RPMI8226 (cell line): ENCODE data around the gene TSKS.
"Not testable (repeated sequence)": the region's sequence is repeated elsewhere in the genome, so short reads cannot be mapped to it uniquely, and the experiment has no call there.

Source experiments
- DNase-seq: peaks from one replicate; pipeline ENCODE4 v3.0.0-alpha.2; 2015

TSKS gene

DNA sequence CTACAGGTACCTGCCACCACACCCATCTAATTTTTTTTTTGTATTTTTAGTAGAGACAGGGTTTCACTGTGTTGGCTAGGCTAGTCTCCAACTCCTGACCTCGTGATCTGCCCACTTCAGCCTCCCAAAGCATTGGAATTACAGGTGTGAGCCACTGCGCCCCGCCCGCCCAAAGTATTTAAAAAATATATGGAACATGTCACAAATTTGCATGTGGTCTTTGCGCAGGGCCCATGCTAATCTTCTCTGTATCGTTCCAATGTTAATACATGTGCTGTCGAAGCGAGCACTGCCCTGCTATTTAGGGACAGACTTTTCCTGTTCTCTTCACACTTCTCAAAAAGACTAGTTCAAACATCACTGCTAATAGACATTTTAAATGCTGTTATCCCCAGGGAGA is 1.2 kb upstream of the TSKS start:
- DNase-seq: no peak

DNA sequence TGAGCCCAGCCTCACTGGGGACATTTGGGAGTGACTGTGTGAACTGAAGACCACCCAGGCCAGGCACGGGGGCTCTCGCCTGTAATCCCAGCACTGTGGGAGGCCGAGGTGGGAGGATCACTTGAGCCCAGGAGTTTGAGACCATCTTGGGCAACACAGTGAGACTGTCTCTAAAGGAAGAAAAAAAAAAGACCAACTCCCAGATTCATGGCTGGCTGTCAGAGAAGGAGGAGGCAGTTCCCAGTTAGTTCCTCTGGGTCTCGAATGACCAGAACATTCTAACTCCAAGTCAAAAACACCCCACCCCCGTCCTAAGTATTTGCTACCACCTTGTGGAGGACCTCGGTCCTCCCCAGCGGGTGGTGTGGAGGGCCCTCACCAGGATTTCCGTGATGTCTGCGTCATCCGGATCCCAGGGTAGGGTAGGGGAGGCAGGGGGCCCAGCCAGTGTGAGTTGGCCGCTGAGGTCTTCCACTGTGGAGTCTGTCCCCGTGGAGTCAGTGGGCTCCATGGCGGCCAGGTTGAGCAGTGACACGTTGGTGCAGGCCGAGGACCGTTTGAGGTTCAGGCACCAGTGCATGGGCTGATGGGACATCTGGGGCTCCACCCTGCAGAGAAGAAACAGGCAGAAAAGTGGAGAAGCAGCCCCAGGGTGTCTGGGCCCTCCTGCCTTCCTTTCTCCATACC is 1.3 kb downstream of the TSKS start:
- no peak for DNase-seq

DNA sequence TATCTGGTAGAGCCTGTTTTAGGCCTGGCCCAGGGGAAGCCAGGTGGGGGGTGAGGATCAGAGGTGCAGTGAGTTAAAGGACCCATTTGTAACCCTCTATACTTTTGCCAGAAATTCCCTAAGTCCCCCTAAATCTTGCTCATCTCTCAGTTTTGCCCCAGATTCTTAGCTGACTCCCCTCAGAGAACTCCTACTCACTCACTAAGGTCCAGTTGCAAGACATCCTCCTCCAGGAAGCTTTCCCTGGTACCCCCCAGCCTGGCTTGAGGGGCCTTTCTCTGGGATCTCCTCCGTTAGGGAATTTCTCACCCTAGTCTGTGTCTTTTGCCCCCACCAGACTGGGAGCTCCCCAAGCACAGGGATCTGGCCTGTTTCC is 1.9 kb downstream of the TSKS start:
- no peak for DNase-seq

DNA sequence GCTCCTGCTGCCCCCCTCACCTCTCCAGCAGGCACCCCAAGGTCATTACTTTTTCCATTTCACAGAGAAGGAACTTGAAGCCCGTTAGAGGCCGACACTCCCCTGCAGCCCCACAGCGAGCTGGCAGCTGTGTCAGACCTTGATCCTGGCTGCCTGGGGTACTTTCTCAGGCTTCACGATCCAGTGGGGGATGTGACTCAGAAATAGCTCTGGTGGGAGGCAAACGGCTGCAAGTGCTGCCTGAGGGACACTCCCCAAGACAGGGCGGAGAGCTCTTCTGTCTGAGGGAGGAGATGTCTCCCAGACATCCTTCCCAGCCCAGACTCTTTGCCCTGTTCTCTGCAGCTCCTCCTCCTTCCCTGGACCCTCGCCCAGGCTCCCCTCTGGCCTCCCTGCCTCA is 4.8 kb downstream of the TSKS start:
- DNase-seq: no peak

DNA sequence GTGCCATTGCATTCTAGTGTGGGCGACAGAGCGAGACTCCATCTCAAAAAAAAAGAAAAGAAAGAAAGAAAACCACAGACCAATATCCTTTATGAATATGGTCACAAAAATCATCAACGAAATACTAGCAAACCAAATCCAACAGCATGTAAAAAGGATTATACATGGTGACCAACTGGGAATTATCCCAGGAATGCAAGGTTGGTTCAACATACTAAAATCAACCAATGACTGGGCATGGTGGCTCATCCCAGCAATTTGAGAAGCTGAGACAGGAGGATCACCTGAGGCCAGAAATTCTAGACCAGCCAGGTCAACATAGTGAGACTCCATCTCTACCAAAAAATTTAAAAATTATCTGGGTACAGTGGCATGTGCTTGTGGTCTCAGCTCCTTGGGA is 7.2 kb downstream of the TSKS start:
- DNase-seq: no peak

DNA sequence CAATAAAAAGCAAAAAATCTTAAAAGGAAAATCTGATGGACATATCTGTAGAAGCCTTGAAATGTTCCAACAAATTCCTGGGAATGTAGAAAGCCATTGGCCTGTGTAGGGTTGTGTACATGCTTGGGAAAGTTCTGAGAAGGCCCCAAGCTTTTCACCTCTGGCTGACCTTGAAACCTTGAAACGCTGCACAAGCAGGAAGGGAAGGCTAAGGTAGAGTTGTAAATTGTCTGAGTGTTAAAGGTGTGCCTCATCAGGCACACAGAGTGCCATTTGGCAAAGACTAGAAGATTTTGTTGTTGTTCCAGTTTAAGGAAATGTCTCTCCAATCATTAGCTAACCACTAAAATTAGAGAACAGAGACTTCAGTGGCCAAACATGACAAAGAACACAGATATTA is 10.4 kb downstream of the TSKS start:
- DNase-seq: no peak

DNA sequence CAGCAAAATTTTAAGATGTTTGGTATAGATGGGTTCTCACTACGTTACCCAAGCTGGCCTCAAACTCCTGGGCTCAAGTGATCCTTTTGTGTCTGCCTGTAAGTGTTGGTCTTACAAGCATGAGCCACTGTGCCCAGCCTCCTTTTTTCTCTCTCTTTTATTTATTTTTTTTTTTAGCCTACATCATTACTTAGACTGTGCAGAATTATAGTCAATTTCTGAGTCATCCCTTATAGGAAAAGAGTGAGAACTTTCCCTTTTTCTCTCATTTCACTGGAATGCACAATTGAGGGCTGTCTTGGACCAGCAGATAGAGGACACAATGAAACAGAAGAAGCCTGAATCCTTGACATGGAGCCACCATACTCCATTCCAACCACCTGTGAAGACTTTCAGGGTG is 13.3 kb downstream of the TSKS start:
- DNase-seq: no peak

DNA sequence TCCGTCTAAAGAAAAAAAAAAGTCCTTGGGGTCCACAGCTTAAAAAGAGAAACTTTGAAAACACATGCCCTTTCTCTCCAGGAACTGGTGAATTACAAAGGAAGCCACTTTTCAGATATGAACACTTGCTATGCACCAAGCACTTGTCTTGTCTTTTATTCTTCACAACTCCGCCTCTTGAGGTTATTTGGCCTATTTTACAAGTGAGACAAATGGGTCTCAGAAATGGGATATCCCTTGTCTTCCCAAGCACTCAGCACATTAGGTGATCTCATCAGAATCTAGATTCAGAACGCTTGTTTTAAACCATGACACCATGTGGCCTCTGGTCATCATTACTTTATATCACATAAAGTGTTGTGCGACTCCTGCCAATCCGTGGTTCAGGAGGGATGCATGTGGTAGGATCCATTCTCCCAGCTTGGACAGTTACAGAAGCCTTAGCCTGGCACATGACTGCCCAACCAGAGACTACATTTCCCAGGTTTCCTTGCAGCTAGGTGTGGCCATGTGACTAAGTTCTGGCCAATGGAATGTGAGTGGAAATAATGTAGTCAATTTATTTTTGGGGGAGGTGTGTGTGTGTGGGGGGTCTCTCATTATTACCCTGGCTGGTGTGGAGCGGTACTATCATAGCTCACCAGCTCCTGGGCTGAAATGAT is 13.9 kb downstream of the TSKS start:
- DNase-seq: no peak

DNA sequence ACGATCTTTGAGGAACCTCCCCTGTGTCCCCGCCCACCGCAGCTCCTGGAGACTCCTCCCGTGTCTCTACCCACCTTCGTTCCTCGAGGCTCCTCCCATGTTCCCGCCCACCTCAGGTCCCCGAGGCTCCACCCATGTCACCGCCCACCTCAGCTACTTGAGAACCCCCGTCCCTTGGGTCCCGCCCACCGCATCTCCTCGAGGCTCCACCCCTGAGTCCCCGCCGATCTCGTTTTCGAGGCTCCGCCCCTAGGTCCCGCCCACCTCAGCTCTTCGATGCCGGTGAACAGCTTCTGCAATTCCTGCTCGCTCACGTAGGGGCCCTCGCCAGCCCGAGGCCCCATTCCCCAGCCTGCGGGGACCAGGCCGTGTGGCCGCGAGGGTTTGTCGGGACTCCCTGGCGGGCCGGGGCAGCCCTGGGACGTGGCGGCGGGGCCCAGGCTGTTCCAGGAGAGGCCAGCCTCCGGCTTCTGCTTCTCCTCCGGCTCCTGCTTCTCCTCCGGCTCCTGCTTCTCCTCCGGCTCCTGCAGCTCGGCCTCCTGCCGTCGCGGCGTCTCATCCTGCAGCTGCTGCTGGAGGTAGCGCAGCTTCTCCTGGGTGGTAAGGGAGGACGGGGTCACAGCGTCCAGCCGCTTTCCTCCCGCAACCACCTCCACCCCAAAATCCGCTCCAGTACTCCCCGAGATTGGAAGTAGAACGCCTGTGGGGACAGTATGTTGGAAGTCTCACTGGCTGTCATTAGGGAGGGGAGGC is 16.7 kb downstream of the TSKS start:
- DNase-seq: peak; percentile 44

DNA sequence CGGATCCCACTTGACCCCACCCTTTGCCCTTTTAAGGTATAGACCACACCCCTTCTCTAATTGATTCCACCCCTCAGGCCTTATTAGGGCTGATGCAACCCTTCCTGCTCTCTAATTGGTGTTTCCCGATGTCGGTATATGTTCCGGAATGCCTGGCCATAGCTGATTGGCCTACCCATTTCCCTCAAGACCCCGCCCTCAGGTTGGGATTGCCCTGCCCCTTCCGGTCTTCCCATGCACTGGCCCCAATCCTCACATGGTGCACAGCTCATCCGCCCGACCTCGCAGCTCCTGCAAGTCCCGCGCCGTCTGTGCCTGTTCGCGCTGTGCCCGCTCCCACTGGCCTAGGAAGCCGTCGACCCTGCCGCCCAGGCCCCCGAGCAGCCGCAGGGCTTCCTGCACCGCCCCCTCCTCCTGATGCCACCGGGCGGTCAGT is 18.1 kb downstream of the TSKS start:
- no peak for DNase-seq

DNA sequence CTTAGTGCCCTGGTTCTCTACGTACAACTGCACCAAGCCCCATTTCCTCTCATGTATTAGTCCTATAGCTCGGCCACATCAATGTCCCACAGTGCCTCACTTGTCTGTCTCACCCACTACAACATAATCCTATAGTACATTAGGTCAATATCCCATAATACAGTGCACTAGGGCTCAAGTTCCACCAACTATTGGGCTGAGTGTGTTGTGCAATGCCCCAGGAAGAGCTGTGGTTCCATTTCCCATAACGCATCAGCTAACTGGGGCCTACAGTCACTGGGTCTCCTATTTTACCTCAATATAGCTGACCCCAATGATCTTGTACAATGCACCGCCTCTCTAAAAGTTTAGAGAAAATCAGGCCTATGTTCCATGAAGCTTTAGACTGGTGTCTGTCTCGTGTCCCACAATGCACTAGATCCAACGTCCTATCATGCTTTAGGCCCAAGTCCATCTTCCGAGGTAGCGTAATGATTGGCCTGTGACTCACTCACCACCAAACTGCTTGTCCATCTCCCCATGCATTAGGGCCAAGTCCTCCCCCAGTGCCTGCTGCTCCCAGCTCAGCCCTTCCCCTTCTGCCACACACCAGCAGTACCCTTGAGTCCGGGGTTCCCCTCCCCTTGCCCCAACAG is 21.8 kb downstream of the TSKS start:
- DNase-seq: no peak

DNA sequence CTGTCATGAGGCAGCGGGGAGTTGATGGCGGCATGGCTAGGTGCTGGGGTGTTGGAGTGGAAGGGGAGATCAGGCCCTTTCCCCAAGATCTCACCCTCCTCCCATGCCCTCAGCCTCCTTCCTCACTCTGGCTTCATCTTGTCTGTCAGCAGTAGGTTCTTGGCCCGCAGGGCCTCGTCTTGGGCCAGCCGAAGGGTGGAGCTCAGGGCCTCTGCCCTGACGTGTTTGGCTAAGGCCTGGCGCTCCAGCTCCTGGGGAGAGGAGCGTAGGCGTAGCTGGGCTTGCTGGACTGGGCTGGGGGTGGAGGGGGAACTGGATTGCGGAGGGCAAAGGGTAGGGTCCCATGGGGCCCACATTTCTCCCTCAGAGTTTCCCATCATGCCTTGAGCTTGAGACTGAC is 23.2 kb downstream of the TSKS start:
- DNase-seq: no peak

DNA sequence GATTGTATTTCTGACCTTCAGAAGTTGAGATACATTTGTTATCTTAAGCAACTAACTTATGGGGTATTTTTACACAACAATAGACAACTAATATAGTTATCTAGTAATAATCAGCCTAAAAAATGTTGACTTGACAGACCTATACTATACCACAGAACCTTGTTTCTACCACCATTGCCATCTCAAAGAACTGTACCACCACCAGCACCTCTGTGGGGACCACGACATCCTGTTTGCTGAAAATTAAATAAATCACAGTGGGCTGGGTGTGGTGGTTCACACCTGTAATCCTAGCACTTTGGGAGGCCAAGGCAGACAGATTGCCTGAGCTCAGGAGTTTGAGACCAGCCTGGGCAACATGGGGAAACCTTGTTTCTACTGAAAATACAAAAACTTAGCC is 24.0 kb downstream of the TSKS start:
- no peak for DNase-seq

DNA sequence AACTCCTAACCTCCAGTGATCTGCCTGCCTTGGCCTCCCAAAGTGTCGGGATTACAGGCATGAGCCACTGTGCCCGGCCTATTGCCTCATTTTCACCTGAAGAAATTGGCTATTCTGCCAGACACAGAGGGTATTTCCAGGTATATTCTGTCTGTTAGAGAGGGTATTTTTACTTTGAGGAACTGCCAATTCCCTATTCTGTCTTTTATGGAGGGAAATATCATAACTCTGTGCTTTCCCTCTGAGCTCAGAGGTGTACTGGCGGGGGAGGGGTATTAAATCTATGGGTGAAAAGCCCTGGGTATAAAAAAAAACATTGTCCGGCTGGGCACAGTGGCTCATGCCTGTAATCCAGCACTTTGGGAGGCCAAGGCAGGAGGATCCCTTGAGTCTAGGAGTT is 24.8 kb downstream of the TSKS start:
- no peak for DNase-seq

DNA sequence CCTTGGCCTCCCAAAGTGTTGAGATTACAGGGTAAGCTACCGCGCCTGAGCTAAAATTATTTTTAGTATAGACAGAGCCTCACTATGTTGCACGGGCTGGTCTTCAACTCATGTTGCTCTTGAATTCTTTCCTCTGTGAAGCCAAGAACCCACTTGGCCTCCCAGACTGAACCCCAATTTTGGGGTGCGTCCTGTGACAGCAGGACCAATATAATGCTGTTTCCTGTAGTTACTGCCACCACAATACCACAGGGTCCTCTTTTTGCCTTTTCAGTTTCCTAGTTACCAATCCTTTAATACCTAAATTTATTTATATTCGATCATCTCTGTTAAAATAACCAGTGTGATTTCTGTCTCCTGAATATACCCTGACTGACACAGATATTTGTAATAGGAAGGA is 32.9 kb downstream of the TSKS start:
- no peak for DNase-seq

DNA sequence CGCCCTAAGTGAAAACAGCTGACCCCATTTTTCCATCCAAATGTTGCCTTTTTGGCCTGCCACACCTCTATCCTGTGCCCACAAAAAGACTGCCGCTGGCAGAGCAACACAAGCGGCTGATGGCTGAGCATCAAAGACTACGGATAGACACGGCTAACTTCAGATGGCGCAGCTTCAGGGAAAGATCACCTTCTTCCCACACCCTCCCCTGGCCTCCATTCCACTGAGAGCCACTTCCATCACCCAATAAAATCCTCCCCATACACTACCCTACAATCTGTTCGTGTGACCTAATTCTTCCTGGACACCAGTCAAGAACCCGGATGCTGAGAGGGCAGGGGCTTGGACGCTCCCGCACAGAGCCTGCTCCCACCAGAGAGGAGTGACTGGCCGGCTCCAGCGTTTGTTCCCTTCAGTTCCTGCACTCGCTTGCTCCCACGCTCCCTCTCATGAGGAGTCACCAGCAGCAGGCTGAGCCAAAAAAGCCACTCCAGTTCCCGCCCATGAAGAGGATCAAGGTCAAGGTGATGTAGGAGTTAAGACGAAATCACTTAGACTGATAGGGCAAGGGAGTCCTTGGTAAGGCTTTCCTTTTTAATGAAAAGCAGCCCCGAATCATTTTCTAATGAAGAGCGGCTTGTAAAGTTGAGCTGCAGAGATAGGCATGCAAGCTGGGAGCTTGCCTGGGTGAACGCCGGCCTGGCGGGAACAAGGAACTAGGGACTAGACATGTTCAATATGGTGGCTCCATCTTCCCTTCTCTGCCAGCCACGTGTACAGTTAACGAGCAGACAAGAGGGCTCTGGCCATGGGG is 35.7 kb downstream of the TSKS start:
- DNase-seq: no peak

DNA sequence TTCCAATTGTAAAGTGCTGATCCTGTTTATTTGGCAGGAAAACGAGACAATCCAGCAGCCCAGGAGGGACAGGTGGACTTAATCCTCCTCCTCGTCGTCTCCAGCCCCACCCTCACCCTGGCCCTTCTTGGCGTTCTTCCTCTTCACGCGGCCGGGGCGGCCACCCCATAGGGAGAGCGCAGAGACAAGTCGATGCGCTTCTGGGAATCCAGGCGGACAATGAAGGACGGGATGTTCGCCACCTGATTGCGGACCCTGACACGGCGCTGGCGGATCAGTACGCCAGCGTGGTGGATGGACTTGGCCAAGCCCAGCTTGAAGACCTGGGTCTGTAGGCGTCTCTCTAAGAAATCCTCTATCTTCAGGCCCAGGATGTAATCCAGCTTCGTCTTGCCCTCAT is 43.7 kb downstream of the TSKS start:
- not testable (repeated sequence) for DNase-seq

DNA sequence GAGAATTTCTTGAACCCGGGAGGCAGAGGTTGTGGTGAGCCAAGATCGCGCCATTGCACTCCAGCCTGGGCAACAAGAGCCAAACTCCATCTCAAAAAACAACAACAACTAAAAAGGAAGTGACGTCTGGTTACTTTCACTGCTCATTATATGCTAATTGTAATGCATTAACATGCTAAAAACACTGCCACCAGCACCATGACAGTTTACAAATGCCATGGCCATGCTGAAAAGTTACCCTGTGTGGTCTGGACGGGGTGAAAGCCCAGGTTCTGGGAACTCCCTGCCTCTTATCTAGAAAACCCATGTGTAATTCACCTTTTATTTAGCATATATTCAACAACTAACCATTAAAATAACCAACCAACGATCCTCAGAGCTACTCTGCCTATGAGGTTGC is 44.1 kb downstream of the TSKS start:
- no peak for DNase-seq

DNA sequence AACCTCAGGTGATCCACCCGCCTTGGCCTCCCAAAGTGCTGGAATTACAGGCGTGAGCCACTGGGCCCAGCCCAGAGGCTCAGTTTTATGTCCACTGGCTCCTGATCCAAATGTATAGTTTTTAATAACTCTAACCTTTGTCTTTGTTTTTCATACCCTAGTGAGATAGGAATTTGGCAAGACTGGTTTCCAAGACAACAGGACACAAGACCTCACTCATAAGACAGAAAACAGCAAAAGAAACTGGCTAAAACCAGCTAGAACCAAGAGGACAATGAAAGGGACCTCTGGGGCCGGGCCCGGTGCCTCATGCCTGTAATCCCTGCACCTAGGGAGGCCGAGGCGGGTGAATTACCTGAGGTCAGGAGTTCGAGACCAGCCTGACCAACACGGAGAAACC is 44.6 kb downstream of the TSKS start:
- DNase-seq: no peak

DNA sequence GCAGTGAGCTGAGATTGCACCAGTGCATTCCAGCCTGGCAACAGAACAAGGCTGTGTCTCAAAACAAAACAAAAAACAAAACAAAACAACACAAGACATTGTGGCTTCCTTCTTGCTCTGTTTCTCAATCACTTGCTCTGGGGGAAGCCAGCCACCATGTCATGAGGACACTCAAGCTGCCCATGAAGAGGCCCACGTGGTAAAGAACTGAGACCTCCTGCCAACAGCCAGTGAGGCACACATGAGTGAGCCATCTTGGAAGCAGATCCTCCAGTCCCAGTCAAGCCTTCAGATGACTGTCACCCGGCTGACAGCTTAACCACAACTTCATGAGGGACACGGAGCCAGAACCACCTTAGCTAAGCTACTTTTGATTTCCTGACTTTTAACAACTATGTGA is 47.0 kb downstream of the TSKS start:
- DNase-seq: no peak

DNA sequence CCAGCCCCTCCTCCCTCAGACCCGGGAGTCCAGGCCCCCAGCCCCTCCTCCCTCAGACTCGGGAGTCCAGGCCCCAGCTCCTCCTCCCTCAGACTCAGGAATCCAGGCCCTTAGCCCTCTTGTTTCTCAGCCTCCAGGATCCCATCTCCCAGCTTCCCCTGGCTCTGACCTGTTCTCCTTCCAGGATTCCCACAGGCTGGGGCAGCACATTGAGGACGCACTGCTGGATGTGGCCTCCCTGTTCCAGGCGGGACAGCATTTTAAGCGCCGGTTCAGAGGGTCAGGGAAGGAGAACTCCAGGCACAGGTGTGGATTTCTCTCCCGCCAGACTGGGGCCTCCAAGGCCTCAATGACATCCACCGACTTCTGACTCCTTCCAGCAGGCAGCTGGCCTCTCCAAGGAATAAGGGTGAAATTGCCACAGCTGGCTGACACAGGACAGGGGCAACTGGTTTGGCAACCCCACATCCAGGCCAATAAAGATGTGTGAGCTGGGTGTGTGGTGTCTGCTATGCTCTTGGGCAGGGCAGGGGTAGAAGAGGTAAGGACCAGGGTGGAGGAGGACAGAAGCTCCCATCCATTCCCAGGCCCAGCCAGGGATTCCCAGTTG is 49.8 kb downstream of the TSKS start:
- DNase-seq: no peak

DNA sequence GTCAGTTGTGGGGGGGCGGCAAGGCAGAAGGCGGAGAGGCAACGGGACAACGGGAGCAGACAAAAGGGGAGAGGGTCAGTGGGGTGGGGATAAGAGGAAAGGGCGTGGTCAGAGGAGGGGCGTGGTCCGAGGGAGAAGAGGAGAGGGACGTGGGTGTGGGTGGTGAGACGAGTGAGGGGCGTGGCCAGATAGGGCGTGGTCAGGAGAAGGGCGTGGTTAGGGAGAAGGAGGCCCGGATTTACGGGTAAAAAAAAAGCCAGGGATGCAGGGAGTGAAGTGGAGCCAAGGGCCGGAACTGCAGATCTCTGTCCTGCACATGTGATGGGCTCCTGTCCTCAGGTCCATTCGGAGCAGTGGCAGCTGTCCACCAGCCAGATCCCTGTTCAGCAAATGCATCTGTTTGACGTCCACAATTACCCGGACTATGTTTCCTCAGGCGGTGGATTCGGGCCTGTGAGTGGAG is 50.7 kb downstream of the TSKS start:
- no peak for DNase-seq
